Mesenchymal stem cell (in vitro differentiated cells and primary cell): Measurements from ENCODE around the gene JOSD2.

ENCODE experiments used
- DNase-seq: peaks from one replicate; pipeline ENCODE4 v3.0.0-alpha.2; 2013
- H2AFZ ChIP-seq: one replicate; pipeline ENCODE4 v1.6.1; 2013; ENCODE audit warnings: low read depth, mild to moderate bottlenecking, control low read depth, inconsistent platforms, low read length, moderate library complexity
- H2AK5ac ChIP-seq: 2 replicates; pipeline ENCODE4 v1.6.1; 2013; ENCODE audit warnings: low read length, moderate library complexity, mild to moderate bottlenecking, inconsistent platforms; ENCODE audit not compliant: severe bottlenecking
- H2BK120ac ChIP-seq: one replicate; pipeline ENCODE4 v1.6.1; 2013; ENCODE audit warnings: low read depth, mild to moderate bottlenecking, inconsistent platforms, low read length, moderate library complexity
- H2BK12ac ChIP-seq, 2 experiments: one replicate each; pipeline ENCODE4 v1.6.1; 2013; ENCODE audit warnings: inconsistent platforms in 2 of 2, low read length in 2 of 2, mild to moderate bottlenecking in 2 of 2, moderate library complexity in 2 of 2, control low read depth in 1 of 2
- H2BK15ac ChIP-seq: one replicate; pipeline ENCODE4 v1.6.1; 2013; ENCODE audit warnings: mild to moderate bottlenecking, low read depth, inconsistent platforms; ENCODE audit not compliant: poor library complexity, severe bottlenecking
- H2BK5ac ChIP-seq: 2 replicates; pipeline ENCODE4 v1.6.1; 2013; ENCODE audit warnings: low read depth, mild to moderate bottlenecking, low read length, control low read depth, inconsistent platforms; ENCODE audit not compliant: poor library complexity, severe bottlenecking
- H3K14ac ChIP-seq, 2 experiments: one replicate each; pipeline ENCODE4 v1.6.1; 2013; ENCODE audit warnings: inconsistent platforms in 2 of 2, low read length in 2 of 2, control low read depth in 1 of 2, mild to moderate bottlenecking in 1 of 2, moderate library complexity in 1 of 2
- H3K18ac ChIP-seq, 2 experiments: one replicate each; pipeline ENCODE4 v1.6.1; 2013; ENCODE audit warnings: inconsistent platforms in 2 of 2, low read length in 2 of 2, control low read depth in 1 of 2, low read depth in 1 of 2, mild to moderate bottlenecking in 1 of 2
- H3K23ac ChIP-seq, 2 experiments: one replicate each; pipeline ENCODE4 v1.6.1; 2013; ENCODE audit warnings: inconsistent platforms in 2 of 2, low read length in 2 of 2, mild to moderate bottlenecking in 2 of 2, moderate library complexity in 2 of 2, control low read depth in 1 of 2
- H3K27ac ChIP-seq: 2 replicates; pipeline ENCODE4 v1.5.1; 2013; ENCODE audit warnings: mild to moderate bottlenecking, moderate library complexity, low read length, control low read depth, inconsistent platforms; ENCODE audit not compliant: poor library complexity, severe bottlenecking
- H3K27me3 ChIP-seq, 2 experiments: 2 replicates each; pipeline versions ENCODE4 v1.6.1 to v1.7.0; 2013; ENCODE audit warnings: low read length in 2 of 2, mild to moderate bottlenecking in 2 of 2, moderate library complexity in 2 of 2, control low read depth in 1 of 2, inconsistent platforms in 1 of 2; ENCODE audit not compliant: control insufficient read depth in 1 of 2, insufficient read depth in 1 of 2
- H3K36me3 ChIP-seq, 2 experiments: 2 replicates each; pipeline versions ENCODE4 v1.6.1 to v1.7.0; 2013; ENCODE audit warnings: low read length in 2 of 2, control low read depth in 1 of 2, inconsistent platforms in 1 of 2, low read depth in 1 of 2, mild to moderate bottlenecking in 1 of 2; ENCODE audit not compliant: insufficient read depth in 2 of 2, control insufficient read depth in 1 of 2
- H3K4ac ChIP-seq, 2 experiments: one replicate each; pipeline ENCODE4 v1.6.1; 2013; ENCODE audit warnings: inconsistent platforms in 2 of 2, low read length in 2 of 2, mild to moderate bottlenecking in 2 of 2, moderate library complexity in 2 of 2, control low read depth in 1 of 2, low read depth in 1 of 2
- H3K4me1 ChIP-seq: 2 replicates; pipeline ENCODE4 v1.6.1; 2013; ENCODE audit warnings: low read depth, low read length, control low read depth; ENCODE audit not compliant: control insufficient read depth, insufficient read depth
- H3K4me2 ChIP-seq: 2 replicates; pipeline ENCODE4 v1.6.1; 2013; ENCODE audit warnings: low read length, mild to moderate bottlenecking, inconsistent platforms; ENCODE audit not compliant: poor library complexity, severe bottlenecking
- H3K4me3 ChIP-seq, 2 experiments: 2 replicates each; pipeline versions ENCODE4 v1.5.1 to v1.7.0; 2013; ENCODE audit warnings: low read length in 2 of 2, mild to moderate bottlenecking in 2 of 2, control low read depth in 1 of 2, low read depth in 1 of 2; ENCODE audit not compliant: insufficient read depth in 1 of 2
- H3K79me1 ChIP-seq: replicated peaks from 2 replicates; pipeline ENCODE4 v1.6.1; 2013; ENCODE audit warnings: mild to moderate bottlenecking, control low read depth, low read length, inconsistent platforms; ENCODE audit not compliant: poor library complexity, severe bottlenecking
- H3K9ac ChIP-seq: 2 replicates; pipeline ENCODE4 v1.7.0; 2013; ENCODE audit warnings: mild to moderate bottlenecking, low read length, moderate library complexity
- H3K9me3 ChIP-seq: 2 replicates; pipeline ENCODE4 v1.7.0; 2013; ENCODE audit warnings: mild to moderate bottlenecking, low read length; ENCODE audit not compliant: control insufficient read depth
- H4K8ac ChIP-seq: one replicate; pipeline ENCODE4 v1.6.1; 2013; ENCODE audit warnings: inconsistent platforms, mild to moderate bottlenecking, low read length, moderate library complexity
- H4K91ac ChIP-seq: one replicate; pipeline ENCODE4 v1.6.1; 2013; ENCODE audit warnings: mild to moderate bottlenecking, low read length, inconsistent platforms
- WGBS: methylation state at CpG from one replicate; pipeline ENCODE4 v1.1.7; 2013; ENCODE audit warnings: mixed read lengths; 5-methylcytosine and 5-hydroxymethylcytosine counted together

Gene JOSD2

GRCh38 chr19:50490411-50490811, 20.6 kb downstream of the JOSD2 start:
- Histone ChIP-seq H3K9ac (no peak overlapping the region), H4K8ac (no peak overlapping the region), H3K4me2 (no peak overlapping the region), H3K36me3 (peaks cover 0 to 15% of the 10 kb centered on the region in 2 experiments), H2BK120ac (no peak overlapping the region), H3K9me3 (peaks cover 7% of the 10 kb centered on the region), H2AK5ac (no peak overlapping the region), H2BK15ac (no peak overlapping the region), H3K4me3 (no peak overlapping the region), H3K4me1 (peaks cover 2% of the 10 kb centered on the region), H3K14ac (no peak overlapping the region), H2AFZ (no peak overlapping the region), H2BK5ac (no peak overlapping the region), H3K23ac (no peak overlapping the region), H3K79me1 (peaks cover 4% of the 10 kb centered on the region), H3K27ac (no peak overlapping the region), H3K27me3 (peaks cover 17 to 70% of the 10 kb centered on the region in 2 experiments), H4K91ac (no peak overlapping the region), H3K18ac (no peak overlapping the region), H3K4ac (no peak overlapping the region), H2BK12ac (no peak overlapping the region)
- WGBS: 81% methylated on average over 13 of the region's 18 CpGs
- DNase-seq: no peak

GRCh38 chr19:50489461-50490011, 21.5 kb downstream of the JOSD2 start:
- peaks cover 0 to 23% of the 10 kb centered on the region in 2 experiments for H3K36me3 ChIP-seq
- peaks cover 7% of the 10 kb centered on the region for H3K9me3 ChIP-seq
- H3K27me3 ChIP-seq: peaks cover 17 to 61% of the 10 kb centered on the region in 2 experiments
- no peak overlapping the region for H3K4me3 ChIP-seq
- DNase-seq: no peak
- H2BK120ac ChIP-seq: no peak overlapping the region
- no peak overlapping the region for H2BK12ac ChIP-seq
- no peak overlapping the region for H4K91ac ChIP-seq
- no peak overlapping the region for H2AFZ ChIP-seq
- H3K4ac ChIP-seq: no peak overlapping the region
- H3K27ac ChIP-seq: no peak overlapping the region
- H3K79me1 ChIP-seq: peaks cover 4% of the 10 kb centered on the region
- no peak overlapping the region for H3K23ac ChIP-seq
- no peak overlapping the region for H2BK15ac ChIP-seq
- H2BK5ac ChIP-seq: no peak overlapping the region
- H2AK5ac ChIP-seq: no peak overlapping the region
- H3K14ac ChIP-seq: no peak overlapping the region
- WGBS: 57% methylated on average over 22 of the region's 24 CpGs
- no peak overlapping the region for H3K4me2 ChIP-seq
- no peak overlapping the region for H3K9ac ChIP-seq
- no peak overlapping the region for H3K18ac ChIP-seq
- peaks cover 2% of the 10 kb centered on the region for H3K4me1 ChIP-seq
- no peak overlapping the region for H4K8ac ChIP-seq

- Histone ChIP-seq H3K9ac (no peak overlapping the region), H3K4ac (no peak overlapping the region), H3K79me1 (peaks cover 4% of the 10 kb centered on the region), H3K4me1 (peaks cover 2% of the 10 kb centered on the region), H3K27ac (no peak overlapping the region), H3K27me3 (peaks cover 17 to 57% of the 10 kb centered on the region in 2 experiments), H3K36me3 (peaks cover 0 to 28% of the 10 kb centered on the region in 2 experiments), H3K18ac (no peak overlapping the region), H2BK5ac (no peak overlapping the region), H2BK120ac (no peak overlapping the region), H3K14ac (no peak overlapping the region), H4K91ac (no peak overlapping the region), H3K23ac (no peak overlapping the region), H2BK12ac (no peak overlapping the region), H3K4me3 (no peak overlapping the region), H3K4me2 (no peak overlapping the region), H2AK5ac (no peak overlapping the region), H3K9me3 (peaks cover 7% of the 10 kb centered on the region), H2AFZ (no peak overlapping the region), H2BK15ac (no peak overlapping the region), H4K8ac (no peak overlapping the region)
- WGBS: 78% methylated on average over 13 of the region's 13 CpGs
- no peak for DNase-seq
These were observed 22.4 kb downstream of the JOSD2 start for GRCh38 chr19:50488389-50489194.

- Histone ChIP-seq H4K91ac (peak overlapping the region; percentile 10), H4K8ac (no peak overlapping the region), H3K9me3 (peaks cover 7% of the 10 kb centered on the region), H2BK12ac (no peak overlapping the region), H3K18ac (no peak overlapping the region), H3K4ac (no peak overlapping the region), H3K4me3 (no peak overlapping the region), H3K27ac (no peak overlapping the region), H3K14ac (no peak overlapping the region), H3K23ac (no peak overlapping the region), H2BK5ac (no peak overlapping the region), H2AK5ac (no peak overlapping the region), H3K4me2 (no peak overlapping the region), H3K4me1 (peaks cover 2% of the 10 kb centered on the region), H3K9ac (no peak overlapping the region), H2BK120ac (no peak overlapping the region), H3K27me3 (peaks cover 14 to 41% of the 10 kb centered on the region in 2 experiments), H2BK15ac (no peak overlapping the region), H2AFZ (no peak overlapping the region), H3K36me3 (peaks cover 5 to 44% of the 10 kb centered on the region in 2 experiments), H3K79me1 (peaks cover 6% of the 10 kb centered on the region)
- 77% methylated on average over 18 of the region's 18 CpGs for WGBS
- peak; percentile 23 for DNase-seq
These were observed 24.0 kb downstream of the JOSD2 start for GRCh38 chr19:50486823-50487515.
